ENCODE measurements around the gene SLMAP.
A peak's percentile ranks its signal among the peaks of the same experiment; 100 is the strongest.

Gene SLMAP

GRCh38 chr3:57948080-57948671 is 192.1 kb downstream of the SLMAP start:
- DNase-seq = no peak

GRCh38 chr3:57948781-57949242 is 192.7 kb downstream of the SLMAP start:
- no peak for DNase-seq

- no peak for DNase-seq
Measured at GRCh38 chr3:57949344-57949743, 193.2 kb downstream of the SLMAP start.

GRCh38 chr3:57949785-57950615 is 193.9 kb downstream of the SLMAP start:
- DNase-seq = no peak

GRCh38 chr3:57951066-57951882 is 195.2 kb downstream of the SLMAP start:
- peak; percentile 98 for DNase-seq

- no peak for DNase-seq
Measured at GRCh38 chr3:57952208-57952631, 196.1 kb downstream of the SLMAP start.

GRCh38 chr3:57952651-57953050 is 196.5 kb downstream of the SLMAP start:
- no peak for DNase-seq

- peak; percentile 12 for DNase-seq
Measured at GRCh38 chr3:57953576-57953975, 197.5 kb downstream of the SLMAP start.

- DNase-seq = peak; percentile 85
Measured at GRCh38 chr3:57956119-57956832, 200.2 kb downstream of the SLMAP start.

- no peak for DNase-seq
Measured at GRCh38 chr3:57956833-57957174, 200.7 kb downstream of the SLMAP start.

GRCh38 chr3:57957824-57958223 is 201.7 kb downstream of the SLMAP start:
- DNase-seq = no peak

- peak; percentile 70 for DNase-seq
Measured at GRCh38 chr3:57958642-57959422, 202.7 kb downstream of the SLMAP start.

- DNase-seq = peak; percentile 73
Measured at GRCh38 chr3:57959423-57960173, 203.5 kb downstream of the SLMAP start.

- DNase-seq = no peak
Measured at GRCh38 chr3:57960174-57960505, 204.0 kb downstream of the SLMAP start.

- no peak for DNase-seq
Measured at GRCh38 chr3:57961177-57961827, 205.2 kb downstream of the SLMAP start.

- DNase-seq = peak; percentile 66
Measured at GRCh38 chr3:57961828-57962447, 205.8 kb downstream of the SLMAP start.

GRCh38 chr3:57962448-57962834 is 206.3 kb downstream of the SLMAP start:
- no peak for DNase-seq

GRCh38 chr3:57963811-57964346 is 207.8 kb downstream of the SLMAP start:
- DNase-seq = no peak

GRCh38 chr3:57966829-57967228 is 210.7 kb downstream of the SLMAP start:
- no peak for DNase-seq

GRCh38 chr3:57967590-57967989 is 211.5 kb downstream of the SLMAP start:
- DNase-seq = no peak

Data from MV-4-11 (cell line).